Measurements from ENCODE around the gene KIF13A. TPM values are rescaled to one million over a fixed set of nuclear protein-coding genes. Genes with fewer than 3 reads are reported as not detected.

Gene KIF13A
- polyA plus RNA-seq, 1 experiment = 57.7 TPM

- CTCF ChIA-PET = no interaction called here
- no peak for DNase-seq (ENCODE audit: low read depth, low spot score)
- Histone ChIP-seq H3K27me3 (ENCODE audit: control insufficient read depth, insufficient read depth, low read length) (no peaks in the 10 kb centered on the region), H3K9me3 (ENCODE audit: control insufficient read depth, insufficient read depth, low read length) (no peaks in the 10 kb centered on the region), H3K27ac (ENCODE audit: low read depth, low read length) (no peak overlapping the region), H3K4me3 (ENCODE audit: low read depth, low read length) (no peak overlapping the region)
- POLR2A ChIA-PET = no interaction called here
- TF ChIP-seq, protein P1, sequence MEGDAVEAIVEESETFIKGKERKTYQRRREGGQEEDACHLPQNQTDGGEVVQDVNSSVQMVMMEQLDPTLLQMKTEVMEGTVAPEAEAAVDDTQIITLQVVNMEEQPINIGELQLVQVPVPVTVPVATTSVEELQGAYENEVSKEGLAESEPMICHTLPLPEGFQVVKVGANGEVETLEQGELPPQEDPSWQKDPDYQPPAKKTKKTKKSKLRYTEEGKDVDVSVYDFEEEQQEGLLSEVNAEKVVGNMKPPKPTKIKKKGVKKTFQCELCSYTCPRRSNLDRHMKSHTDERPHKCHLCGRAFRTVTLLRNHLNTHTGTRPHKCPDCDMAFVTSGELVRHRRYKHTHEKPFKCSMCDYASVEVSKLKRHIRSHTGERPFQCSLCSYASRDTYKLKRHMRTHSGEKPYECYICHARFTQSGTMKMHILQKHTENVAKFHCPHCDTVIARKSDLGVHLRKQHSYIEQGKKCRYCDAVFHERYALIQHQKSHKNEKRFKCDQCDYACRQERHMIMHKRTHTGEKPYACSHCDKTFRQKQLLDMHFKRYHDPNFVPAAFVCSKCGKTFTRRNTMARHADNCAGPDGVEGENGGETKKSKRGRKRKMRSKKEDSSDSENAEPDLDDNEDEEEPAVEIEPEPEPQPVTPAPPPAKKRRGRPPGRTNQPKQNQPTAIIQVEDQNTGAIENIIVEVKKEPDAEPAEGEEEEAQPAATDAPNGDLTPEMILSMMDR (IDR thresholded peaks at IDR 0.05; ENCODE audit: low read depth, low read length) = no peak
Observed at GRCh38 chr6:18031189-18031588, 43.8 kb upstream of the KIF13A start.

DNA sequence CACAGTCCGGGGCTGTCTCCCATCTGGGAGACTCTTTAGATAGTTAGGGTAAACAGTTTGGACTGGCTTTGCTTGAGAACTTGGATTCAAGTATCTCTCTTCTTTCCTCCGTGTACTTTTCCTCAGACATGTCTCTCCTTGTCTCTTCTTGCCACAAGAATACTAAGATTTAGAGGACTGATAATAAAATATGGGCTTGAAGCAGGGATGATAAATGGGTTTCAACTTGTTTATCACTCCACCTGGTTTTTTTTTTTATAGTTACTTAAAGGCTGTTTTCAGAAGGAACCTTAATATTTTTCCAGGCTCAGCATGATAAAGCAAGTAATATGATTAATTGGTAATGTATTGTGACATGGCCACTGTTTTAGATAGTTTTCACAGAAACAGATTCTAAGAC is 40.9 kb upstream of the KIF13A start:
- TF ChIP-seq, protein P1 (IDR thresholded peaks at IDR 0.05; ENCODE audit: low read depth, low read length) = no peak
- Histone ChIP-seq H3K27me3 (ENCODE audit: control insufficient read depth, insufficient read depth, low read length) (no peaks in the 10 kb centered on the region), H3K9me3 (ENCODE audit: control insufficient read depth, insufficient read depth, low read length) (no peaks in the 10 kb centered on the region), H3K27ac (ENCODE audit: low read depth, low read length) (no peak overlapping the region), H3K4me3 (ENCODE audit: low read depth, low read length) (no peak overlapping the region)
- POLR2A ChIA-PET = no interaction called here
- no peak for DNase-seq (ENCODE audit: low read depth, low spot score)
- CTCF ChIA-PET = no interaction called here

GRCh38 chr6:18025596-18025995 is 38.2 kb upstream of the KIF13A start:
- TF ChIP-seq, protein P1 (IDR thresholded peaks at IDR 0.05; ENCODE audit: low read depth, low read length) = no peak
- no peaks in the 10 kb centered on the region for H3K27me3 ChIP-seq (ENCODE audit: control insufficient read depth, insufficient read depth, low read length)
- peaks cover 5% of the 10 kb centered on the region; the same call in 1 of the 2 replicates for H3K9me3 ChIP-seq (ENCODE audit: control insufficient read depth, insufficient read depth, low read length)
- no peak for DNase-seq (ENCODE audit: low read depth, low spot score)
- H3K4me3 ChIP-seq (ENCODE audit: low read depth, low read length) = no peak overlapping the region
- no peak overlapping the region for H3K27ac ChIP-seq (ENCODE audit: low read depth, low read length)
- ChIA-PET CTCF (no interaction called here), POLR2A (no interaction called here)

DNA sequence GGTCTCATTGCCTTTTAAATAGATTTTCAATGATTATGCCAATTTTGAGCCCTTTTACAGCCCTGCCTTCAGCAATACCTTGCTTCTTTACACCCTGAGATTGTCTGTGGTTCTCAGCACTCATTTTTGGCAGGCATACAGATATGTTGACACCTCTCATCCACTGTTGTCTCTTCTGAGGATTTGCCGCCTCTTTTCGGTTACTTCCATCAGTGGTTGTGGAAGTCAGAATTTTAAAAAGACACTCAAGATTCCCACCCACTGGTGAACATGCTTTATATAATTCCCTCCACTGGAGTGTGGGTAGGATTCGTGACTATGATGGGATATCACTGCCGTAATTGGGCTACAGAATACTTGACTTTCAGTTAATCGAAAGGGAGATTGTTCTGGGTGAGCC is 37.4 kb upstream of the KIF13A start:
- TF ChIP-seq, protein P1 (IDR thresholded peaks at IDR 0.05; ENCODE audit: low read depth, low read length) = no peak
- ChIA-PET POLR2A (no interaction called here), CTCF (interaction anchor here (0.6 kb wide), 1 partner anchor 439 kb away, joined by 3 read pairs; no protein-coding TSS in a partner anchor)
- Histone ChIP-seq H3K9me3 (ENCODE audit: control insufficient read depth, insufficient read depth, low read length) (peaks cover 10% of the 10 kb centered on the region; the same call in 1 of the 2 replicates), H3K27ac (ENCODE audit: low read depth, low read length) (no peak overlapping the region), H3K27me3 (ENCODE audit: control insufficient read depth, insufficient read depth, low read length) (no peaks in the 10 kb centered on the region), H3K4me3 (ENCODE audit: low read depth, low read length) (no peak overlapping the region)
- DNase-seq (ENCODE audit: low read depth, low spot score) = no peak

DNA sequence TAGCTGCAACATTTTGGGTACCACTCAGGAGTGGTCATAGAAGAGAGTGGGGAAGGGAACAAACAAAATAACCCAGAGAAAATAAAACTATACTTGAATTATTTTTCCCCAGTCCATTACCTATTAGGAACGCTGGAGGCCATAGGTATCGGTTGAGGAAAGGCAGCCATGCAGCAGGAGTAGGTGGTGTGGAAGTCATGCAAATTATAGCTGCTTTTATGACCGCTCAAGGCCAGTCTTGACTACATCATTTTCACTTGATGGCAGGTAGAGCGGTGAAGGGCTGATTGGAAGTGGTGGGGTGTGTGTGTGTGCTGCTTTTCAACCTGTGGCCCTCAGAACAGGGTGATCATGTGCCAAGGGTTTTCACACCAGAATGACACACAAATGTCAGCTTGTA is 36.5 kb upstream of the KIF13A start:
- Histone ChIP-seq H3K27ac (ENCODE audit: low read depth, low read length) (no peak overlapping the region), H3K9me3 (ENCODE audit: control insufficient read depth, insufficient read depth, low read length) (peaks cover 16% of the 10 kb centered on the region; the same call in 1 of the 2 replicates), H3K27me3 (ENCODE audit: control insufficient read depth, insufficient read depth, low read length) (no peaks in the 10 kb centered on the region), H3K4me3 (ENCODE audit: low read depth, low read length) (no peak overlapping the region)
- CTCF ChIA-PET = interaction anchor here (1.6 kb wide), 1 partner anchor 99 kb away, joined by 6 read pairs; the partner anchor contains the start of gene NHLRC1
- TF ChIP-seq, protein P1 (IDR thresholded peaks at IDR 0.05; ENCODE audit: low read depth, low read length) = no peak
- POLR2A ChIA-PET = no interaction called here
- no peak for DNase-seq (ENCODE audit: low read depth, low spot score)
